Measurements from ENCODE around the gene ARF1. TPM values are rescaled to one million over a fixed set of nuclear protein-coding genes. Genes with fewer than 3 reads are reported as not detected.

Gene ARF1
- total RNA-seq, 1 experiment from 2014 or later, result 330 TPM

DNA sequence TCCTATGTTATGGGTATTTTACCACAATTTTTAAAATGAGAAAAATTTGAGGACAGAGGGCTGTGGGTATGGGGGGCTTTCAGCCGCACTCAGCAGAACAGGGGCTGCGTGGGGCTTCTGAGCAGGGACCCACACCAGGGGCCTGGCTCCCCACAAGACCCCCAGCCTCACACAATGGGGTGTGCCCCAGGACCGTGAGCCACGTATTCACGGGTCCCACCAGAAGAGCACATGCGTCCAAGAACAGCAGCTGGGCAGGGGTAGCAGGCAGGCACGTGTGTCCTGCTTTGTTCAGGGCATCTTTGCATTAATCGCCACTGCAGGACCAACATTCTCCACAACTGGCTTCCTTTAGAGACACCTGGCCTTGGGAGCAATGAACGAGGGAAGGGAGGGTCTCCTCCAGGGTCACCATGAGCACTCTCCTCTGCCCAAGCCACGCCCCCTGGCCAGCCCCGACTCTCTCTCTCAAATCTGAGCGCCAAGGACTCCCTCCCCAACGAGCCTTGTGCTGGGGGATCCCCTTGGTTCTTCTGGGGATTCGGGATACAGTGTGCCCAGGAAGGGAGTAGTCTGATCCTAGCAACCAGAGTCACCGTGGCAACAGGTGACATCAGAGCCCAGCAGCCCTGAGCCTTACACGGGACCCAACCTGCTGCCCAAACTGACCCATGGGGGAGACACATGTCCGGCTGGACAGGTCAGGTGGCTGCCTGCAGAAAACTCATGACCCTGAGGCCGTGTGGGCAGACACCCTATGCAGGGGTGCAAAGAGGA is 7.4 kb upstream of the ARF1 start (continued):
- TF ChIP-seq, protein P1, sequence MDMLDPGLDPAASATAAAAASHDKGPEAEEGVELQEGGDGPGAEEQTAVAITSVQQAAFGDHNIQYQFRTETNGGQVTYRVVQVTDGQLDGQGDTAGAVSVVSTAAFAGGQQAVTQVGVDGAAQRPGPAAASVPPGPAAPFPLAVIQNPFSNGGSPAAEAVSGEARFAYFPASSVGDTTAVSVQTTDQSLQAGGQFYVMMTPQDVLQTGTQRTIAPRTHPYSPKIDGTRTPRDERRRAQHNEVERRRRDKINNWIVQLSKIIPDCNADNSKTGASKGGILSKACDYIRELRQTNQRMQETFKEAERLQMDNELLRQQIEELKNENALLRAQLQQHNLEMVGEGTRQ (CRISPR knock-in tag; IDR thresholded peaks at IDR 0.05), result no peak
- TF ChIP-seq NR3C1 (CRISPR knock-in tag; conservative IDR thresholded peaks at IDR 0.05; ENCODE audit: low read depth), result no peak
- no peak for TF ChIP-seq ATF1 (CRISPR knock-in tag; IDR thresholded peaks at IDR 0.05)
- TF ChIP-seq, protein P2, sequence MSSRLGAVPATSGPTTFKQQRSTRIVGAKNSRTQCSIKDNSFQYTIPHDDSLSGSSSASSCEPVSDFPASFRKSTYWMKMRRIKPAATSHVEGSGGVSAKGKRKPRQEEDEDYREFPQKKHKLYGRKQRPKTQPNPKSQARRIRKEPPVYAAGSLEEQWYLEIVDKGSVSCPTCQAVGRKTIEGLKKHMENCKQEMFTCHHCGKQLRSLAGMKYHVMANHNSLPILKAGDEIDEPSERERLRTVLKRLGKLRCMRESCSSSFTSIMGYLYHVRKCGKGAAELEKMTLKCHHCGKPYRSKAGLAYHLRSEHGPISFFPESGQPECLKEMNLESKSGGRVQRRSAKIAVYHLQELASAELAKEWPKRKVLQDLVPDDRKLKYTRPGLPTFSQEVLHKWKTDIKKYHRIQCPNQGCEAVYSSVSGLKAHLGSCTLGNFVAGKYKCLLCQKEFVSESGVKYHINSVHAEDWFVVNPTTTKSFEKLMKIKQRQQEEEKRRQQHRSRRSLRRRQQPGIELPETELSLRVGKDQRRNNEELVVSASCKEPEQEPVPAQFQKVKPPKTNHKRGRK (CRISPR knock-in tag; IDR thresholded peaks at IDR 0.05; ENCODE audit: borderline replicate concordance), result no peak
- TF ChIP-seq, protein P3, sequence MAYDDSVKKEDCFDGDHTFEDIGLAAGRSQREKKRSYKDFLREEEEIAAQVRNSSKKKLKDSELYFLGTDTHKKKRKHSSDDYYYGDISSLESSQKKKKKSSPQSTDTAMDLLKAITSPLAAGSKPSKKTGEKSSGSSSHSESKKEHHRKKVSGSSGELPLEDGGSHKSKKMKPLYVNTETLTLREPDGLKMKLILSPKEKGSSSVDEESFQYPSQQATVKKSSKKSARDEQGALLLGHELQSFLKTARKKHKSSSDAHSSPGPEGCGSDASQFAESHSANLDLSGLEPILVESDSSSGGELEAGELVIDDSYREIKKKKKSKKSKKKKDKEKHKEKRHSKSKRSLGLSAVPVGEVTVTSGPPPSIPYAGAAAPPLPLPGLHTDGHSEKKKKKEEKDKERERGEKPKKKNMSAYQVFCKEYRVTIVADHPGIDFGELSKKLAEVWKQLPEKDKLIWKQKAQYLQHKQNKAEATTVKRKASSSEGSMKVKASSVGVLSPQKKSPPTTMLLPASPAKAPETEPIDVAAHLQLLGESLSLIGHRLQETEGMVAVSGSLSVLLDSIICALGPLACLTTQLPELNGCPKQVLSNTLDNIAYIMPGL (CRISPR knock-in tag; IDR thresholded peaks at IDR 0.05), result no peak
- no peak for TF ChIP-seq OVOL2 (CRISPR knock-in tag; IDR thresholded peaks at IDR 0.05; ENCODE audit: borderline replicate concordance)
- TF ChIP-seq RORB (CRISPR knock-in tag; IDR thresholded peaks at IDR 0.05), result no peak
- no peak for TF ChIP-seq ETV6 (CRISPR knock-in tag; IDR thresholded peaks at IDR 0.05)
- no peak for TF ChIP-seq ZNF121 (CRISPR knock-in tag; IDR thresholded peaks at IDR 0.05)
- no peak for TF ChIP-seq IRF2 (CRISPR knock-in tag; IDR thresholded peaks at IDR 0.05; ENCODE audit: borderline replicate concordance, low read depth)

DNA sequence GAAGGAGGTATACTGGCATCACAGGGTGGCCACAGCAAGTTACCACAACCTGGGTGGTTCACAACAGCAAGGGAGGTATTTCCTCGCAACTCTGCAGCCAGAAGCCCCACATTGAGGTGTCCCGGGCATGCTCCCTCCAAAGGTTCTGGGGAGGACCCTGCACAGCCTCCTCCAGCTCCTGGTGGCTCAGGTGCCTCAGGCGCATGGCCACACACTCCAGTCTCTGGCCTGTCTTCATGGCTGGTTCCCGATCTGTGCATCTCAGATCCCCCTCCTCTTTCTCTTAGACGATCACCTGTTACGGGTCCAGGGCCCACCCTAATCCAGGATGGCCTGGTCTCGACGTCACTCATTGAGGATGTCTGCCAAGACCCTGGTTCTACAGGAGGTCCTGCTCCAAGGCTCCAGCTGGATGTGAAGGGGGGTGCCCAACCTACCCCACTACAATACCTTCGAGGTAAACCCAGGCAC is 6.7 kb upstream of the ARF1 start:
- ATAC-seq (no peak), DNase-seq (ENCODE audit: low spot score) (no peak)
- Mint-ChIP-seq H3K36me3 (no peaks in the 10 kb centered on the region), H3K9me3 (no peaks in the 10 kb centered on the region), H3K27me3 (ENCODE audit: low read depth) (peaks cover 98% of the 10 kb centered on the region), H3K4me3 (no peak overlapping the region), H3K27ac (no peak overlapping the region), H3K4me1 (peaks cover 8% of the 10 kb centered on the region)
- ChIA-PET CTCF (interaction anchor here (4.7 kb wide), 1 partner anchor 71 kb away, joined by 38 read pairs; no protein-coding TSS in a partner anchor), POLR2A (no interaction called here)
- no peak for TF ChIP-seq PRRX2 (CRISPR knock-in tag; IDR thresholded peaks at IDR 0.05)
- no peak for TF ChIP-seq FOXP1 (CRISPR knock-in tag; IDR thresholded peaks at IDR 0.05; ENCODE audit: borderline replicate concordance)
- TF ChIP-seq, protein P1 (CRISPR knock-in tag; IDR thresholded peaks at IDR 0.05), result no peak

DNA sequence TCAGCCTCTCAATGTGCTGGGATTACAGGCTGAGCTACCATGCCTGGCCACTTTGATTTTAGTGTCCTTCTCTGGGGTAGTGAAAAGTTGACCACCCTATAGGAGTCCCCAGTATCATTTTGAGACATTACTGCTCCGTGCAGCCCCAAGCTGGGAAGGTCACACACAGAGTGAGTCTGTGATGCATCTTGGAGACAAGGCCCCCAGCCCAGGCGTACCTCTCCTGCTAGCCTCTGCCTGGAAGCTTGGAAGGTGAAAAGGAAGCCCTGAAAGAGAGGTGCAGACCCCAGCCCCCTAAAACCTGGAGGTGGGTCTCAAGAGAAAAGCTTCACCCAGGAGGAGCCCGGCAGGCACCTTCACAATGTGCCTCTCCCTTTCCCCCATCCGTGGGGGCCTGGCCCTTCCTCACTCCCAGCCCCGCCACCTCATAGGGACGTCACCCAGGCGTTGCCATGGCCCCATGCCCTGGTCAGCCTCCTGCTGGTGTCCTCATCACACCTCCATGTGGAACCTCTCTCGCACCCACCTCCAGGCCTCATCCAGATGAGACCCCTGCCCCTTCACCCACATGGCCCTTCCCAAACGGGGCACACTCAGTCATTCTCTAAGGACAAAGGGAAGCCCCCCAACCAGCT is 5.6 kb upstream of the ARF1 start:
- ATAC-seq (no peak), DNase-seq (ENCODE audit: low spot score) (no peak)
- Mint-ChIP-seq H3K9me3 (no peaks in the 10 kb centered on the region), H3K27ac (no peak overlapping the region), H3K4me1 (peaks cover 12% of the 10 kb centered on the region), H3K4me3 (no peak overlapping the region), H3K27me3 (ENCODE audit: low read depth) (peaks cover 90% of the 10 kb centered on the region), H3K36me3 (no peaks in the 10 kb centered on the region)
- ChIA-PET CTCF (interaction anchor here (0.9 to 4.7 kb wide), 4 partner anchors 17 to 77 kb away, joined by 3 to 38 read pairs (median 6); no protein-coding TSS in a partner anchor), POLR2A (no interaction called here)
- TF ChIP-seq JUN (CRISPR knock-in tag; IDR thresholded peaks at IDR 0.05) (no peak), SP1 (CRISPR knock-in tag; conservative IDR thresholded peaks at IDR 0.05) (no peak), ZNF219 (CRISPR knock-in tag; IDR thresholded peaks at IDR 0.05; ENCODE audit: borderline replicate concordance) (no peak), RORB (CRISPR knock-in tag; IDR thresholded peaks at IDR 0.05) (no peak)
- TF ChIP-seq, protein P4, sequence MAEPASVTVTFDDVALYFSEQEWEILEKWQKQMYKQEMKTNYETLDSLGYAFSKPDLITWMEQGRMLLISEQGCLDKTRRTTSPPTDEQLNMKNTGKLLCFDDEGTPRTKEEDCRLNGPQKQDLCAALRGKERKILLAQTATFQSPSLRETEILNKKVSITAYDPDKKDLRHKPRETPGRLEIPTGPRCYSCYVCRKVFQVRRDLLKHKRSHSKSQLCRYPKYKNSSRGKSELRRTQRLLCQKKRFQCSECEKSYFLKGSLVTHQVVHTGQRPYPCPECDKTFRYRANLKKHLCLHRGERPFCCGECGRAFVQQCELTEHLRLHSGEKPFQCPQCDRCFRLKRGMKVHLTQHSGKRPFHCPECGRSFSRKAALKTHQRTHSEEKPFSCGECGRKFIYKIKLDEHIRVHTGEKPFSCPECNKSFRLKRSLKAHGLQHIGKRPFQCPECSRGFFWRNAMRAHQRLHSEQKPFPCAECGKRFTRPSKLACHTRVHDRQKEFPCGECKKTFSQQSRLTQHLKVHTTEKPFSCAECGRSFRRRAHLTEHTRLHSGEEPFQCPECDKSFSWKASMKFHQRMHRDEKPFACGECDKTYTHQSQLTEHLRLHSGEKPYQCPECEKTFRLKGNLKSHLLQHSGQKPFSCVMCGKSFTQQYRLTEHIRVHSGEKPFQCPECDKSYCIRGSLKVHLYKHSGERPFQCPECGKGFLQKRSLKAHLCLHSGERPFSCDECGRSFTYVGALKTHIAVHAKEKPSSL (CRISPR knock-in tag; conservative IDR thresholded peaks at IDR 0.05), result no peak
- TF ChIP-seq, protein P5, sequence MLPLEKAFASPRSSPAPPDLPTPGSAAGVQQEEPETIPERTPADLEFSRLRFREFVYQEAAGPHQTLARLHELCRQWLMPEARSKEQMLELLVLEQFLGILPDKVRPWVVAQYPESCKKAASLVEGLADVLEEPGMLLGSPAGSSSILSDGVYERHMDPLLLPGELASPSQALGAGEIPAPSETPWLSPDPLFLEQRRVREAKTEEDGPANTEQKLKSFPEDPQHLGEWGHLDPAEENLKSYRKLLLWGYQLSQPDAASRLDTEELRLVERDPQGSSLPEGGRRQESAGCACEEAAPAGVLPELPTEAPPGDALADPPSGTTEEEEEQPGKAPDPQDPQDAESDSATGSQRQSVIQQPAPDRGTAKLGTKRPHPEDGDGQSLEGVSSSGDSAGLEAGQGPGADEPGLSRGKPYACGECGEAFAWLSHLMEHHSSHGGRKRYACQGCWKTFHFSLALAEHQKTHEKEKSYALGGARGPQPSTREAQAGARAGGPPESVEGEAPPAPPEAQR (CRISPR knock-in tag; IDR thresholded peaks at IDR 0.05), result no peak
- TF ChIP-seq, protein P6, sequence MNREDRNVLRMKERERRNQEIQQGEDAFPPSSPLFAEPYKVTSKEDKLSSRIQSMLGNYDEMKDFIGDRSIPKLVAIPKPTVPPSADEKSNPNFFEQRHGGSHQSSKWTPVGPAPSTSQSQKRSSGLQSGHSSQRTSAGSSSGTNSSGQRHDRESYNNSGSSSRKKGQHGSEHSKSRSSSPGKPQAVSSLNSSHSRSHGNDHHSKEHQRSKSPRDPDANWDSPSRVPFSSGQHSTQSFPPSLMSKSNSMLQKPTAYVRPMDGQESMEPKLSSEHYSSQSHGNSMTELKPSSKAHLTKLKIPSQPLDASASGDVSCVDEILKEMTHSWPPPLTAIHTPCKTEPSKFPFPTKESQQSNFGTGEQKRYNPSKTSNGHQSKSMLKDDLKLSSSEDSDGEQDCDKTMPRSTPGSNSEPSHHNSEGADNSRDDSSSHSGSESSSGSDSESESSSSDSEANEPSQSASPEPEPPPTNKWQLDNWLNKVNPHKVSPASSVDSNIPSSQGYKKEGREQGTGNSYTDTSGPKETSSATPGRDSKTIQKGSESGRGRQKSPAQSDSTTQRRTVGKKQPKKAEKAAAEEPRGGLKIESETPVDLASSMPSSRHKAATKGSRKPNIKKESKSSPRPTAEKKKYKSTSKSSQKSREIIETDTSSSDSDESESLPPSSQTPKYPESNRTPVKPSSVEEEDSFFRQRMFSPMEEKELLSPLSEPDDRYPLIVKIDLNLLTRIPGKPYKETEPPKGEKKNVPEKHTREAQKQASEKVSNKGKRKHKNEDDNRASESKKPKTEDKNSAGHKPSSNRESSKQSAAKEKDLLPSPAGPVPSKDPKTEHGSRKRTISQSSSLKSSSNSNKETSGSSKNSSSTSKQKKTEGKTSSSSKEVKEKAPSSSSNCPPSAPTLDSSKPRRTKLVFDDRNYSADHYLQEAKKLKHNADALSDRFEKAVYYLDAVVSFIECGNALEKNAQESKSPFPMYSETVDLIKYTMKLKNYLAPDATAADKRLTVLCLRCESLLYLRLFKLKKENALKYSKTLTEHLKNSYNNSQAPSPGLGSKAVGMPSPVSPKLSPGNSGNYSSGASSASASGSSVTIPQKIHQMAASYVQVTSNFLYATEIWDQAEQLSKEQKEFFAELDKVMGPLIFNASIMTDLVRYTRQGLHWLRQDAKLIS (CRISPR knock-in tag; IDR thresholded peaks at IDR 0.05; ENCODE audit: borderline replicate concordance), result no peak

All from WTC11 (cell line).